T-helper 2 cell treated with Interferon-gamma antibody and Interleukin-4, amounts not matched to agents 100 ng/mL and 5 ng/mL, for 36 hours (primary cell): Measurements from ENCODE around the gene KLF6. TPM values are rescaled to one million over a fixed set of nuclear protein-coding genes. Genes with fewer than 3 reads are reported as not detected.

Experiments used
- intact Hi-C: fragments of 100-400 bp; cut with micrococcal nuclease; formaldehyde crosslinking; loops from one replicate; pipeline ENCODE4 v1.15.1; 2023
- total RNA-seq: library from RNA; stranded (reverse); gene quantifications from 2 replicates; pipeline ENCODE4 v1.2.3, GENCODE V29; 2022

The KLF6 gene
- total RNA-seq, 1 donor from 2014 or later = 97.6 TPM

GRCh38 chr10:3790272-3790671, 5.3 kb upstream of the KLF6 start:
- intact Hi-C loops = no loop called here

DNA sequence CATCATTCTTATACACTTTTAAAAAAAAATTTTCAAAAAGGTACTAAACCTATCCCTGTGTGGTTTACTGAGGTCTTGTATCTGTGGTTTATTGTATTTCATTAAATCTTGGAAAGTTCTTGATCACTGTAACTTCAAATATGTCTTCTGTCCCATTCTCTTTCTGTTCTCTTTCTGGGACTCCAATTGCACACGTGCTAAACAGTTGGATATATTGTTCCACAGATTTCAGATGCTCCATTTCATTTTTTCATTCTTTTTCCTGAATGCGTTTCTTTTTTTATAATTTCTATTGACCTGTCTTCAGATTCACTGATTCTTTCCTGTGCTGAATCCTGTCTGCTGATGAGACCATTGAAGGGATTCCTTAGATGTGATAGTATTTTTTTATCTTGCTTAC, 4.6 kb upstream of the KLF6 start:
- intact Hi-C loops = loop anchor here (10.0 kb wide), 1 partner anchor 245 kb away; no protein-coding TSS in a partner anchor

- intact Hi-C loops = loop anchor here (10.0 kb wide), 1 partner anchor 247 kb away; no protein-coding TSS in a partner anchor
Observed at GRCh38 chr10:3787816-3788215, 2.8 kb upstream of the KLF6 start.

DNA sequence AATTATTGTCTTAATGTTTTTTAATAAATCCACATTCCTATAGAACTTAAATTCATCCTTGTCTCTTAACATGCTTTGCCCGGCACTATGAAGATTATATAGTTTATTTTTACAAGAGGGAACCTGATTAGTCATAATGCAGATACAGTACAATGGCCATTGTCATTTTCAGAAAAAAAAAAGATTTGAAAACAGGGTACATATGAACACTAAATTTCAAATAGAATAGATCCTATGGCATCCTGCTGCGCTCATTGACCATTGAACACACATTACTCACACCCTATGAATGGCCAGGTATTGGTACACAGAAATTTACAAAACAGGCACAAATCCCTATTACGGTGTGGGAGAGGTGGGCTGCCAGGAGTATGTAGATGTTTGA, 2.0 kb upstream of the KLF6 start:
- intact Hi-C loops = loop anchor here (10.0 kb wide), 1 partner anchor 248 kb away; no protein-coding TSS in a partner anchor

- intact Hi-C loops = loop anchor here (10.0 kb wide), 1 partner anchor 248 kb away; no protein-coding TSS in a partner anchor
Observed at GRCh38 chr10:3786295-3787015, 1.4 kb upstream of the KLF6 start.

GRCh38 chr10:3785851-3786271, 852 bp upstream of the KLF6 start:
- intact Hi-C loops = loop anchor here (1.0 to 10.0 kb wide), 3 partner anchors 19 to 249 kb away; no protein-coding TSS in a partner anchor

GRCh38 chr10:3785251-3785850, 342 bp upstream of the KLF6 start:
- intact Hi-C loops = loop anchor here (1.0 to 10.0 kb wide), 3 partner anchors 20 to 249 kb away; no protein-coding TSS in a partner anchor

GRCh38 chr10:3783682-3784432, 1.2 kb downstream of the KLF6 start:
- intact Hi-C loops = loop anchor here (1.0 to 10.0 kb wide), 8 partner anchors 26 to 867 kb away; no protein-coding TSS in a partner anchor

GRCh38 chr10:3783316-3783681, 1.7 kb downstream of the KLF6 start:
- intact Hi-C loops = loop anchor here (1.0 to 10.0 kb wide), 8 partner anchors 26 to 868 kb away; no protein-coding TSS in a partner anchor

GRCh38 chr10:3782451-3783315, 2.3 kb downstream of the KLF6 start:
- intact Hi-C loops = loop anchor here (1.0 to 10.0 kb wide), 8 partner anchors 26 to 868 kb away; no protein-coding TSS in a partner anchor

DNA sequence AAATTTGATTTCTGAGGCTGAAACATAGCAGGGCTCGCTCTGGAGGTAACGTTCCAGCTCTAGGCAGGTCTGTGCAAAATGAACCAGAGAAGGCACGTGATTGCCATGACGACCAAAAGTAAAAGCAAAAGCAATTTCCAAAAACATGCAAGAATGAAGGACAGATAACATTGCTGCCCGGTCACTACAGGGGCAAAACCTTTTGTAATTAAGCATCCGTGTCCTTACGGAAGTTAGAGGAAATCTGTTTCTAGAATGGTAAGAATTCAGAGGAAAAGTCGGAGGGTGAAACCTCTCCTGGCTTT, 2.9 kb downstream of the KLF6 start:
- intact Hi-C loops = loop anchor here (2.0 to 10.0 kb wide), 7 partner anchors 25 to 869 kb away; no protein-coding TSS in a partner anchor

DNA sequence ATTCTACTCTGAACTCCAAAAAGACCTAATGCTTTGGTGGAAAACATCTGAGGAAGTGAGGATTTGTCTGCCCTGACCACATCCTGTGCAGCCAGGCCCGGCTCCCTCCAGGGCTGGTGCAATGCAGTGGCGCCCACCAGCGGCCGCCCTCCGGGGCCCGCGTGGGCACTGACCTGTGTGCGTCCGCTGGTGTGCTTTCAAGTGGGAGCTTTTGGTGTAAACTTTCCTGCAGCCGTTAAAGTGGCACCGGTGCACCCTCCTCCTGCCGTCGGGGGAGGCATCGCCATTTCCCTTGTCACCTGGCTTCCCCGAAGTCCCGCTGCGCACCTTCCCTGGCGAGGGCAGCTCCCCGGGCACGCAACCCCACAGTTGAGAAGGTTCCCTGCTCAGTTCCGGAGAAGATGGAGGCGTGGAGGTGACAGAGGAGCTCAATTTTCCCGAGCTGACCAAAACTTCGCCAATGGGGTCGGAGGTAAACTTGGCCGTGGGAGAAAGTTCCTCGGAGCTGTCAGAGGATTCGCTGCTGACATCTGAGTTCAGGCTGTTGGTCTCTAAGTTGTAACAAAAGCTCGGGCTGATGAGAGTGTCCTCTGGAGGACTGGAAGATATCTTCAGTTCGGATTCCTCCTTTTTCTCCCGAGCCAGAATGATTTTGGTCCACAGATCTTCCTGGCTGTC, 3.4 kb downstream of the KLF6 start:
- intact Hi-C loops = loop anchor here (2.0 to 10.0 kb wide), 7 partner anchors 25 to 869 kb away; no protein-coding TSS in a partner anchor

DNA sequence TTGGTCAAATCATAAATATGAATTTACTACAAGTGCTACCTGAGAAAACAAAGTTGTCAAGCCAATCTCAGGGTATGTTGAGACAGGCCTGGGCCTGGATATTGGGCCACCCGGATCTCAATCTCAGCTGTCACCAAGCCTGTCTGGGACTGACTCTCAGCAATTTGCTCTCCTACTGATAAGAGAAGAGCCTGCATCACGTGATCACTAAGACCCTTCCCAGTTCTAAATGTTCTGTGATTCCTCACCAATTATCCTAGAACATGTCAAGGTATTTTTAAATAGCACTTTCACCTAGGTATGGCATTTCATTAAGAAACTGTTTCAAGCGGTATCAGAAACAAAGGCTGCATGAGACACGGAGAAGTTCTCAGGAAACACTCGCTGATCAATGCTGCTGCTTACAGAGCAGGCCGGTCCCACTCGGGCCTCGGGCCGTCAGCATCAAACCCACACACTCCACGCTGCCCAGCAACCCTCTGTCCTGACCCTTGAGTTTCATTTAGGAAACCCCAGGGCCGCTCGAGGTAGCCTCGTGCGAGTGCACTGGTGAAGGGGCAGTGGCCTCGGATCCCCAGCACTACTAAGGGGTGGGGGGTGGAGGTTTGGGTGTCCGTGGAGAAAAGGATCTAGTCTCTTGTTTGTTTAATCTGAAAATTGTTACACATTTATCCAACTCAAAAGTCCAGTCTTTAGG, 4.1 kb downstream of the KLF6 start:
- intact Hi-C loops = loop anchor here (5.0 to 10.0 kb wide), 2 partner anchors 191 to 254 kb away; no protein-coding TSS in a partner anchor

GRCh38 chr10:3780021-3780770, 4.8 kb downstream of the KLF6 start:
- intact Hi-C loops = loop anchor here (5.0 to 10.0 kb wide), 2 partner anchors 192 to 255 kb away; no protein-coding TSS in a partner anchor

DNA sequence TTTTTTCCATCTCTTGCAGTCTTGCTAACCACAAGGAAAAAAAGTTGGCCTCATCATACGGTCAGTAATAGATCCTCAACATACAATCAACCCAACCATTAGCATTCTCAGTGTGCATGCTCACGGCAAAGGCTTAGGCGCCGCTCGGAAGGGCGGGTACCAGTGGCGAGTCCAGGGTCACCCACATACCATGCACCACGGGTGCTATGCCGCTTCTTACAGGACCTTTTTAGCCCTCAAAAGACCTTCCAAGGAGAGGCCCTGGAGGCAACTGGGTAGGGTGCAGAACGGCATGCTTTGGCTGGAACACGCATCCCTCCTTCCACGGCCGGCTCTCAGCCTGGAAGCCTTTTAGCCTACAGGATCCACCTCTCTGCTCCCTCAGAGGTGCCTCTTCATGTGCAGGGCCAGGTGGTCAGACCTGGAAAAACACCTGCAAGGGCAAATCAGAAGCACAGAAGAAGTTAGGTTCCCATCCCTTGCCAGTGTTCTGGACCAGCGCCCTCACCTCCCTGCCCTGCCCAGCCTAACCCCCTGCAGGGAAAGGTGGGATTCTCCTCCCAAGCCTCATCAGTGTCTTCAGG, 5.8 kb downstream of the KLF6 start:
- intact Hi-C loops = no loop called here

DNA sequence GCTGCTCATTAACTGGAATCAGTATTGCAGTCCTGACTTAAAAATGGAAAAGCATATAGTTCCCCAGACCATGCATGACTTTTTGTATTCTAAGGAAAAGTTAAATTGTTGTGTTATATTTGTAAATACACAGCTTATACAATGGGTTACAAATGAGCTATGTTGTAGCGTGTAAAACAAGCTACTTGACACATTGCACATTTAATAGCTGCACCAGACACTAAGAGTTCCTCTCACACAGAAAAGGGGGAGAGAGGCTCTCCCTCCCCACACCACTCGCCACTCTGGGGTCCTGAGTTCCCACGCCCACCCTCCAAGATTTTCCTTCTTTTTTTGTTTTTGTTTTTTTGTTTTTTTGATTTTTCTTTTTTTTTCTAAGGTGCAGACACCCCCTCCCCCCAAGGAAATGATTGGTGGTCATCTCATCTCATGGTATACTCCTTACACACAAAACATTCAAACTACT, 6.3 kb downstream of the KLF6 start:
- intact Hi-C loops = no loop called here

DNA sequence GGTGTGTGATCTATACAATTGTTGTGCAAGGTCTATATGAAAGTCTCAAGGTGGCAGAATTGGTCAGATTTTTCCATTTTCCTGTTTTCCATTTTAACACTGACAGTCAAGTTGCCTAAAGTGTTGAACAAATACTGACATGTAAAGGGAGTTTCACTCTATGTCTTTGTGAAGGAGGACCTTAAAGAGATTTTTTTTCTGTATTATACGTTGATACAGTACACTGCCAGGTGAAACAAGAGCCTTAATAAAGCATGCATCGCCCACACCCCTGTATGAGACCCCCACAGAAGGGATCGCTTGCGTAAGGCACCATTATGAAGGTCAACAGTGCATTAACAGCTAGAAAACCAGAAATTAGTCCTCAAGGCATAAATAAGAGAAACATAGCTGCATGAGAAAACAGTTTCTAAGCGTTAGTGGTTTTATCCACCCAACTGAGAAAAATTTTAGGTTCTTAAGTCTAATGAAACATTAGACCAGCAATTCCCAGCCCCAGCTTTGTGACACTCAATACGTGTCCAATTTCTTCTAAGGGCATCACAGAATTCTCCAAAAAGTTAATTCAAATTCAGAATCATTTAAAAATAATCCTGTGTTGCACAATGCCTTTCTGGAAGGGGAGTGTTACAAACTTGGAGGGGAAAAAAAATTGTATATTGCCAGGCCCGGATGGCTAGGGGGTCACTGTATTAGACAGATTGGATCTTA, 6.9 kb downstream of the KLF6 start:
- intact Hi-C loops = loop anchor here (2.0 kb wide), 2 partner anchors 539 to 879 kb away; no protein-coding TSS in a partner anchor
